ENCODE results near the gene CREB3L1.

CREB3L1 gene

GRCh38 chr11:46366661-46367161 is 89.2 kb downstream of the CREB3L1 start:
- H3K4me3 ChIP-seq (ENCODE audit: low read depth, low read length) = no peak overlapping the region

GRCh38 chr11:46367244-46367915 is 89.9 kb downstream of the CREB3L1 start:
- no peak overlapping the region for H3K4me3 ChIP-seq (ENCODE audit: low read depth, low read length)
- TF ChIP-seq, protein P1, sequence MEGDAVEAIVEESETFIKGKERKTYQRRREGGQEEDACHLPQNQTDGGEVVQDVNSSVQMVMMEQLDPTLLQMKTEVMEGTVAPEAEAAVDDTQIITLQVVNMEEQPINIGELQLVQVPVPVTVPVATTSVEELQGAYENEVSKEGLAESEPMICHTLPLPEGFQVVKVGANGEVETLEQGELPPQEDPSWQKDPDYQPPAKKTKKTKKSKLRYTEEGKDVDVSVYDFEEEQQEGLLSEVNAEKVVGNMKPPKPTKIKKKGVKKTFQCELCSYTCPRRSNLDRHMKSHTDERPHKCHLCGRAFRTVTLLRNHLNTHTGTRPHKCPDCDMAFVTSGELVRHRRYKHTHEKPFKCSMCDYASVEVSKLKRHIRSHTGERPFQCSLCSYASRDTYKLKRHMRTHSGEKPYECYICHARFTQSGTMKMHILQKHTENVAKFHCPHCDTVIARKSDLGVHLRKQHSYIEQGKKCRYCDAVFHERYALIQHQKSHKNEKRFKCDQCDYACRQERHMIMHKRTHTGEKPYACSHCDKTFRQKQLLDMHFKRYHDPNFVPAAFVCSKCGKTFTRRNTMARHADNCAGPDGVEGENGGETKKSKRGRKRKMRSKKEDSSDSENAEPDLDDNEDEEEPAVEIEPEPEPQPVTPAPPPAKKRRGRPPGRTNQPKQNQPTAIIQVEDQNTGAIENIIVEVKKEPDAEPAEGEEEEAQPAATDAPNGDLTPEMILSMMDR (IDR thresholded peaks at IDR 0.05; ENCODE audit: borderline replicate concordance, insufficient read depth, low read depth, low read length) = peak; percentile 95

More at GRCh38 chr11:46366661-46367161, 89.2 kb downstream of the CREB3L1 start:
- TF ChIP-seq, protein P1 (IDR thresholded peaks at IDR 0.05; ENCODE audit: borderline replicate concordance, insufficient read depth, low read depth, low read length) = no peak

GRCh38 chr11:46367916-46368267 is 90.4 kb downstream of the CREB3L1 start:
- H3K4me3 ChIP-seq (ENCODE audit: low read depth, low read length) = no peak overlapping the region
- TF ChIP-seq, protein P1 (IDR thresholded peaks at IDR 0.05; ENCODE audit: borderline replicate concordance, insufficient read depth, low read depth, low read length) = no peak

DNA sequence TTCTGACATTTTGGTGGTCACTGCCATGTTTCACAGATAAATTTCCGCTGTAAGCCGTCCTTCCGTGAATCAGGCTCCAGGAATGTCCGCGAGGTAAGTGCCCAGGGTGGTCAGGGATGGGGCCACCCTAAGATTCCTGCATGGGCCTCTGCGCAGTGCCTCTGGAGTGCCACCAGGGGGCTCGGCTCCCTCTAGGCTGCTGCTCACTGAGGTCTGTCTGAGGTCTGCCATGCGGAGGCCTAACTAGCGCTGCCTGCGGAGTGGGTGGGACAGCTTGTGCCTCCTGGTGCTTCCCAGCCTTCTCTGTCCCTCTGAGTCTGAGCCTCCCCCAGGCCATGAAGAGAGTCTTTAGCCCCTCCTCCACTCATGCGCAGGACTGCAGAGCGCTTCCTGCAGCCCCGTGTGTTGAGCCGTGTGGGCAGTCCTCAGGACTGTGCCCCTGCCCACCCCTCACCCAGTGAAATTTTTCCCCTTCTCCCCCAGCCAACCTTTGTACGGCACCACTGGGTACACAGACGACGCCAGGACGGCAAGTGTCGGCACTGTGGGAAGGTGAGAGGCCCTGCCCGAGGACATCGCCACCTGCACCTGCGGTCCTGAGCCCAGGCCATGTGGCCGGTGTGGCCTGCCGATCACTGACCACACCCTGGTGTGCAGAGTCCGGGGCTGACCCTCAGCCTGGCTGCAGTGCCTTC is 92.1 kb downstream of the CREB3L1 start:
- TF ChIP-seq, protein P1 (IDR thresholded peaks at IDR 0.05; ENCODE audit: borderline replicate concordance, insufficient read depth, low read depth, low read length) = peak; percentile 96
- H3K4me3 ChIP-seq (ENCODE audit: low read depth, low read length) = no peak overlapping the region

DNA sequence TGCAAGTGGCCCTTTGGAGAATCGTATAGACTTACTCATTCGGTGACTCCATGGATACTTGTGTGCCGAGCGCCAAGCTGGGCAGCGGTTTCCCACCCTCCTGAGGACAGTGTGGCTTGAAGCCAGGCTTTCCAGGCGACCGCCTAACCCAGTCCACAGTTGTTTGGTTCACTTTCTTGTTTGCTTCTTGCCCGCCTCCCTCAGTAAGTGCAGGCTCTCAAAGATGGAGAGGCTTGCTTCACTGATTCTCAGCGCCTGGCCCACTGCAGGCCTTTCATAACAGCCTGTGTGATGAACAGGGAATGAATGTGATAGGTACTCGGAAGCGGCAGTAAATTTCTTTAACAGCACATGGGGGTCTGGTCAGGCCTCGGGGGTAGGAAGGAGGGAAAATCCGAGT is 92.8 kb downstream of the CREB3L1 start:
- no peak overlapping the region for H3K4me3 ChIP-seq (ENCODE audit: low read depth, low read length)
- TF ChIP-seq, protein P1 (IDR thresholded peaks at IDR 0.05; ENCODE audit: borderline replicate concordance, insufficient read depth, low read depth, low read length) = no peak
